ENCODE results near the gene SUGCT.

DNA sequence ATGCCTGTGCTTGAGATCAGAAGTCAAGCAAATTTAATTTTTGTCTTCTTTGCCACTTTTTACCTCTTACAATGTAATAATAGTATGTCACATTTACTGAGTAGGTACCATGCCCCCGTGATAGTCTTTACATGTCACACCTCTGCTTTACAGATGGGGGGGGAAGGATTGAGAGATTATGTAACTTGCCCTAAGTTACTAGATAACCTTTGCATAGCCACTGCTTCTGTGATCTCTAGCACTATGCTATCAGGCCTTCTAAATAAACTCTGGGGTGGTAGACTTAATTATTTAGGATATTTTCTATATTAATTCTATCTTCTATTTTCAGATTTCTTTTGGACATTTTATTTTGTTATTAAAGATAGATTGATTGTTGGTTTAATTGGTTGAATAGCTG, 514.4 kb downstream of the SUGCT start:
- TF ChIP-seq, protein P1, sequence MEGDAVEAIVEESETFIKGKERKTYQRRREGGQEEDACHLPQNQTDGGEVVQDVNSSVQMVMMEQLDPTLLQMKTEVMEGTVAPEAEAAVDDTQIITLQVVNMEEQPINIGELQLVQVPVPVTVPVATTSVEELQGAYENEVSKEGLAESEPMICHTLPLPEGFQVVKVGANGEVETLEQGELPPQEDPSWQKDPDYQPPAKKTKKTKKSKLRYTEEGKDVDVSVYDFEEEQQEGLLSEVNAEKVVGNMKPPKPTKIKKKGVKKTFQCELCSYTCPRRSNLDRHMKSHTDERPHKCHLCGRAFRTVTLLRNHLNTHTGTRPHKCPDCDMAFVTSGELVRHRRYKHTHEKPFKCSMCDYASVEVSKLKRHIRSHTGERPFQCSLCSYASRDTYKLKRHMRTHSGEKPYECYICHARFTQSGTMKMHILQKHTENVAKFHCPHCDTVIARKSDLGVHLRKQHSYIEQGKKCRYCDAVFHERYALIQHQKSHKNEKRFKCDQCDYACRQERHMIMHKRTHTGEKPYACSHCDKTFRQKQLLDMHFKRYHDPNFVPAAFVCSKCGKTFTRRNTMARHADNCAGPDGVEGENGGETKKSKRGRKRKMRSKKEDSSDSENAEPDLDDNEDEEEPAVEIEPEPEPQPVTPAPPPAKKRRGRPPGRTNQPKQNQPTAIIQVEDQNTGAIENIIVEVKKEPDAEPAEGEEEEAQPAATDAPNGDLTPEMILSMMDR (conservative IDR thresholded peaks at IDR 0.05; ENCODE audit: low read depth, low read length) = no peak
- no peak for TF ChIP-seq EZH2 (IDR thresholded peaks at IDR 0.05; ENCODE audit: borderline replicate concordance, low read depth, low read length, poor library complexity, severe bottlenecking)

All from A673 (cell line).